ENCODE data around the gene RAB31. TPM values are rescaled to one million over a fixed set of nuclear protein-coding genes. Genes with fewer than 3 reads are reported as not detected.

RAB31 gene
- total RNA-seq, 4 donors from 2014 or later, result 108 to 181 (median 136) TPM

DNA sequence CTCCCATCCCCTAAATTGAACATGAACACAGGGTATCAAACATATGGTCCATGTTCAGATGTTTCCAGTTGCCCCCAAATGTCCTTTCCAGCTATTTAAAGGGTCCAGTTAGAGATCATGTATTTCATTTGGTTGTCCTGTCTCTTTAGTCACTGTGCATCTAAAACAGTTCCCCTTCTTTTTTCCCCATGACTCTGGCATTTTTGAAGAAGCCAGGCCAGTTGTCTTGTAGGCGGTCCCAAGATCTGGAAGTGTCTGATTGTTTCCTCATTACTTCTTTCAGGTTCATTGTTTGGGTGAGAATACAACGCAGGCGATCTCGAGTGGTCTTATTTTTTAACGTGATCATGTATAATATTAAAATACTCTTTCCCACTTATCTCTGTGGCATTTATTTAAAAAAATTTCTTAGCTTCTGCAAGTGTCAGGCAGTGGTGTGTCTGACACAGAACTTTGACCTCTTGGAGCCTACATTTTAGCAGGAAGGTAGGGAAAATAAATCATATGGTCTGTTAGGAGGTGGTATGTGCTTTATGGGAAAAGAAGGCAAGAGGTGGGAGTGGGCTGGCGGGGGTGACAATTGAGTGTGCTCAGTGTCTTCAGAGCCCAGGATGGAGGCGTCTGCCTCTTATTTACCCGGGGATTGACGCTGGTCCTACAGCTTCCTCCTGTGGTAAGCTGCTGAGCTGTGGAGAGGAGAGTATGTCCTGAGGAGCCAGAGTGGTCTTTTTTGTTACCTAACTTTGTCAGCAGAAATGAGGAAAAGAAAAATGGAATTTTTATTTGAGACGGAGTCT lies 8.1 kb downstream of the RAB31 start:
- H3K4me1 ChIP-seq, result peaks cover 0 to 60% (median 8%) of the 10 kb centered on the region in 3 donors
- WGBS, 2 donors (ENCODE audit: low coverage in 1 of 2), result 72 to 89% methylated on average over 7 to 10 of the region's 10 CpGs
- H3K9me3 ChIP-seq, result no peaks in the 10 kb centered on the region
- no peak overlapping the region for H3K27ac ChIP-seq
- TF ChIP-seq POLR2AphosphoS5 (IDR thresholded peaks at IDR 0.05) (no peak), CTCF (IDR thresholded peaks at IDR 0.05) (no peak), EP300 (IDR thresholded peaks at IDR 0.05) (no peak)
- ATAC-seq, result peak; percentile 31
- no peaks in the 10 kb centered on the region for H3K36me3 ChIP-seq
- no peak overlapping the region for H3K4me3 ChIP-seq
- no peaks in the 10 kb centered on the region for H3K27me3 ChIP-seq

GRCh38 chr18:9716780-9717563 lies 8.9 kb downstream of the RAB31 start:
- 82 to 84% methylated on average over 5 to 6 of the region's 8 CpGs for WGBS, 2 donors (ENCODE audit: low coverage in 1 of 2)
- no peak for ATAC-seq
- H3K27ac ChIP-seq, result no peak overlapping the region
- TF ChIP-seq CTCF (IDR thresholded peaks at IDR 0.05), result no peak
- TF ChIP-seq POLR2A (IDR thresholded peaks at IDR 0.05), result no peak
- no peak for TF ChIP-seq EP300 (IDR thresholded peaks at IDR 0.05)
- TF ChIP-seq POLR2AphosphoS5 (IDR thresholded peaks at IDR 0.05), result no peak
- no peak overlapping the region for H3K4me3 ChIP-seq
- peaks cover 0 to 52% (median 3%) of the 10 kb centered on the region in 3 donors for H3K4me1 ChIP-seq
- no peaks in the 10 kb centered on the region for H3K9me3 ChIP-seq
- H3K27me3 ChIP-seq, result no peaks in the 10 kb centered on the region
- H3K36me3 ChIP-seq, result no peaks in the 10 kb centered on the region

DNA sequence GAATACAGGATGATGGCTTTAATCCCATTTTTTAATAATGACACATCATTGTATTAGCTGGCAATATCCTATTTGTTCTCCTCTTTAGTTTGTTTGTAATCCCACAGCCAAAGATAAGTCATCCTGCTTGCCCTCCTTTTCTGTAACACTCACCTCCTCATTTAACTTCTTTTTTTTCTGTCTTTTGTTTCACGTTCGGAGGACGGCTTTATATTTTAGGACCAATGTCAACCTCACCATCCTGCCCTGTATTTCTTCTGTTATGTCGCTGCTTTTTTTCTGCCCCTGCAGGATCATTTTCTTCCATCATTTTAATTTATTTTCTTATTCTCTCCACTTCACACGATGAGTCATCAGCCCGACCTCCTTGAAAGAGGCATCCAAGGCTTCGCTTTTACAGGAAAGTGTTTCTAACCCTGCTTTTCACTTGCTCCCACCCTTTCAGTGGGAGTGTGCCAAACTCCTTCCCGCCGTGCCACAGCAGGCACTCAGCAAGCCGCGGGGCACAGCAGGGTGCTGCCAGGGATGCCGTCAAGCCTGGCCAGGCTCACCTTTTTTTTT lies 11.4 kb downstream of the RAB31 start:
- Histone ChIP-seq H3K9me3 (no peaks in the 10 kb centered on the region), H3K36me3 (peaks cover 0 to 16% of the 10 kb centered on the region in 2 donors), H3K4me1 (peaks cover 0 to 30% (median 0%) of the 10 kb centered on the region in 3 donors), H3K27ac (peak overlapping the region; percentile 2 to 65 (median 36)), H3K4me3 (peak overlapping the region in 1 of 2 donors; percentile 13), H3K27me3 (no peaks in the 10 kb centered on the region)
- WGBS, 2 donors (ENCODE audit: low coverage in 1 of 2), result 19 to 21% methylated on average over 9 to 12 of the region's 12 CpGs
- TF ChIP-seq POLR2AphosphoS5 (IDR thresholded peaks at IDR 0.05) (peak; percentile 81), POLR2A (IDR thresholded peaks at IDR 0.05) (no peak)
- ATAC-seq, result peak; percentile 54

DNA sequence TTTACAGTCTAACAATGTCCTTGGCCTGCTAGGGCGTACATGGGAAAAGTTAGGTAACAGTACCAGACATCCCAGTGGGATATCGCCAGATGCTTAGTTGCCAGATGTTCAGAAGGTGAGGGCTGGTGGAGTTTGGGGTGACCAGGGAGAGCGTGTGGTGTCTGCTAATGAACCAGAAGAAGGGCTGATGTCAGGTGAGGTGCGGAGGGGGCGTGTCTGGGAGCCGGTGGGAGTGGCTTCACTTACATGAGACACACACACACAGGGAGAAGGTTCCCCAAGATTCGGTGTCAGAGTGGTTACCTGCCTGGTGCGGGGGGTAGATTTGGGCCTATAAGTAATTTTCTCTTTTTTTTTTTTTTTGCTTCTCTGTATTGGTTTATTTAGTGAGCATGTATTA lies 12.2 kb downstream of the RAB31 start:
- no peaks in the 10 kb centered on the region for H3K9me3 ChIP-seq
- WGBS, 2 donors (ENCODE audit: low coverage in 1 of 2), result 84 to 91% methylated on average over 5 to 6 of the region's 8 CpGs
- no peak overlapping the region for H3K4me3 ChIP-seq
- TF ChIP-seq CTCF (IDR thresholded peaks at IDR 0.05) (no peak), EP300 (IDR thresholded peaks at IDR 0.05) (no peak), POLR2A (IDR thresholded peaks at IDR 0.05) (no peak), POLR2AphosphoS5 (IDR thresholded peaks at IDR 0.05) (no peak)
- peaks cover 0 to 24% (median 0%) of the 10 kb centered on the region in 3 donors for H3K4me1 ChIP-seq
- H3K36me3 ChIP-seq, result peaks cover 0 to 21% of the 10 kb centered on the region in 2 donors
- ATAC-seq, result no peak
- H3K27ac ChIP-seq, result peak overlapping the region in 1 of 4 donors; percentile 52
- H3K27me3 ChIP-seq, result no peaks in the 10 kb centered on the region

DNA sequence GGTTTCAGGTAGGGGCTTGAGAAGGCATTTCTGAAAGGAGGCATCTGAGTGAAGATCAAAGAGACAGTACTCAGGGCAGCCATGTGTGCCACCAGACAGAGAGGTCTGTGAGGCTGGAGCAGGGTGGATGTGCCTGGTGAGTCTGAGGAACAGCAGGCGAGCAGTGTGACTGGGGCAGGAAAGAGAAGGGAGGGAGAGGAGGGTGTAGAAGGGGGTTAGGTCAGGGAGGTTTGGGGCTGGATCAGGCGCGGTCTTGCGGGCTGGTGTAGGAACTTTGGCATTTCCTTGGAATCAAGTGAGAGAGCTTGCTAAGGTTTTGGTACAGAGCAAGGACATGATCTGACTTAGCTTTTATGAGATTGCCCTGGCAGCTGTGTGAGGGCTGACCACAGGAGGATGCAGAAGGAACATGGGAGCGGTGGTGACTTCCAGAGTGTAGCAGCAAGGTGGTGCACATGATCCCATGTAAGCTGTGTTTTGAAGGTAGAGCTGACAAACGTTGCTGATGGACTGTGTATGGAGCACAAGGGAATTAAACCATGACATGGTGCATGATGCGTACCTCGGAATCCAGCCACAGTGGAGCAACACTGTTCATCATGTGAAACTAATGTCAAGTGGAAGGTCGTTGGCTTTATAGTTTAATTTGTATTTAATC lies 13.9 kb downstream of the RAB31 start:
- ATAC-seq, result no peak
- no peaks in the 10 kb centered on the region for H3K9me3 ChIP-seq
- H3K36me3 ChIP-seq, result peaks cover 0 to 21% of the 10 kb centered on the region in 2 donors
- H3K27me3 ChIP-seq, result no peaks in the 10 kb centered on the region
- peaks cover 0 to 28% (median 0%) of the 10 kb centered on the region in 3 donors for H3K4me1 ChIP-seq
- 79 to 83% methylated on average over 8 to 9 of the region's 9 CpGs for WGBS, 2 donors (ENCODE audit: low coverage in 1 of 2)
- no peak overlapping the region for H3K4me3 ChIP-seq
- TF ChIP-seq POLR2AphosphoS5 (IDR thresholded peaks at IDR 0.05), result no peak
- TF ChIP-seq EP300 (IDR thresholded peaks at IDR 0.05), result no peak
- TF ChIP-seq POLR2A (IDR thresholded peaks at IDR 0.05), result no peak
- no peak for TF ChIP-seq CTCF (IDR thresholded peaks at IDR 0.05)
- H3K27ac ChIP-seq, result no peak overlapping the region
